Astrocyte (in vitro differentiated cells and primary cell): ENCODE measurements around the gene NKX1-2. TPM values are rescaled to one million over a fixed set of nuclear protein-coding genes. Genes with fewer than 3 reads are reported as not detected.

Source experiments
- DNase-seq: peaks from one replicate; pipeline ENCODE4 v3.0.0-alpha.2; 2010; ENCODE audit warnings: low read depth
- FAIRE-seq: peaks from 2 replicates; lab custom pipeline; 2011; peaks lifted over from hg19 to GRCh38; lab: Jason Lieb, UNC
- H2AFZ ChIP-seq: 2 replicates; pipeline ENCODE4 v1.6.0; 2012; ENCODE audit warnings: low read depth, low read length, inconsistent platforms
- H3K27ac ChIP-seq: 2 replicates; pipeline ENCODE4 v1.5.1; 2011; ENCODE audit warnings: low read depth, low read length, inconsistent platforms
- H3K27me3 ChIP-seq: 2 replicates; pipeline ENCODE4 v1.6.0; 2011; ENCODE audit warnings: low read length, inconsistent platforms; ENCODE audit not compliant: insufficient read depth
- H3K36me3 ChIP-seq: 2 replicates; pipeline ENCODE4 v1.5.1; 2011; ENCODE audit warnings: low read length, inconsistent platforms; ENCODE audit not compliant: insufficient read depth
- H3K4me1 ChIP-seq: 2 replicates; pipeline ENCODE4 v1.5.1; 2011; ENCODE audit warnings: low read length, inconsistent platforms; ENCODE audit not compliant: insufficient read depth
- H3K4me2 ChIP-seq: 2 replicates; pipeline ENCODE4 v1.6.0; 2012; ENCODE audit warnings: low read length, inconsistent platforms
- H3K4me3 ChIP-seq: 2 replicates; pipeline ENCODE4 v1.5.1; 2011; ENCODE audit warnings: low read depth, mild to moderate bottlenecking, low read length, inconsistent platforms; ENCODE audit not compliant: insufficient read depth
- H3K79me2 ChIP-seq: 2 replicates; pipeline ENCODE4 v1.6.0; 2012; ENCODE audit warnings: mild to moderate bottlenecking, low read length, inconsistent platforms; ENCODE audit not compliant: insufficient read depth
- H3K9ac ChIP-seq: 2 replicates; pipeline ENCODE4 v1.6.0; 2012; ENCODE audit warnings: mild to moderate bottlenecking, low read length, inconsistent platforms
- H3K9me3 ChIP-seq: 2 replicates; pipeline ENCODE4 v1.5.1; 2012; ENCODE audit warnings: low read depth, mild to moderate bottlenecking, low read length, inconsistent platforms; ENCODE audit not compliant: insufficient read depth
- H4K20me1 ChIP-seq: 2 replicates; pipeline ENCODE4 v1.6.0; 2012; ENCODE audit warnings: low read length, inconsistent platforms; ENCODE audit not compliant: insufficient read depth
- H3K27ac Mint-ChIP-seq: one replicate; pipeline ENCODE4 v1.8.0; 2021; ENCODE audit warnings: mild to moderate bottlenecking, mixed read lengths; ENCODE audit not compliant: unreplicated experiment
- H3K27me3 Mint-ChIP-seq: one replicate; pipeline ENCODE4 v1.8.0; 2021; ENCODE audit warnings: low read depth, mixed read lengths; ENCODE audit not compliant: unreplicated experiment
- H3K36me3 Mint-ChIP-seq: one replicate; pipeline ENCODE4 v1.8.0; 2021; ENCODE audit warnings: low read depth, mixed read lengths; ENCODE audit not compliant: unreplicated experiment
- H3K4me1 Mint-ChIP-seq: one replicate; pipeline ENCODE4 v1.8.0; 2021; ENCODE audit warnings: low read depth, mixed read lengths; ENCODE audit not compliant: unreplicated experiment
- H3K4me3 Mint-ChIP-seq: one replicate; pipeline ENCODE4 v1.8.0; 2021; ENCODE audit warnings: mild to moderate bottlenecking, moderate library complexity, mixed read lengths; ENCODE audit not compliant: unreplicated experiment
- H3K9me3 Mint-ChIP-seq: one replicate; pipeline ENCODE4 v1.8.0; 2021; ENCODE audit warnings: mild to moderate bottlenecking, mixed read lengths; ENCODE audit not compliant: unreplicated experiment
- CTCF ChIP-seq: IDR thresholded peaks from 2 replicates; pipeline ENCODE4 v1.5.1; 2011; ENCODE audit warnings: low read depth, mild to moderate bottlenecking, inconsistent platforms, low read length, moderate library complexity; ENCODE audit not compliant: insufficient read depth
- EZH2 ChIP-seq: IDR thresholded peaks from 2 replicates; pipeline ENCODE4 v1.6.1; 2012; ENCODE audit warnings: mild to moderate bottlenecking, low read length, inconsistent platforms; ENCODE audit not compliant: insufficient read depth
- total RNA-seq: library from RNA; stranded (reverse); gene quantifications from 2 replicates; pipeline ENCODE4 v1.2.1, GENCODE V29; 2021

NKX1-2 gene
- total RNA-seq, 1 donor from 2014 or later = not detected

GRCh38 chr10:124401633-124402032 is 48.2 kb downstream of the NKX1-2 start:
- no peak for FAIRE-seq
- no peak overlapping the region for H3K9ac ChIP-seq
- no peak overlapping the region for H3K4me3 ChIP-seq
- H3K4me1 Mint-ChIP-seq = peaks cover 2% of the 10 kb centered on the region
- no peak overlapping the region for H3K4me3 Mint-ChIP-seq
- H3K79me2 ChIP-seq = no peaks in the 10 kb centered on the region
- no peak overlapping the region for H2AFZ ChIP-seq
- H3K4me2 ChIP-seq = no peak overlapping the region
- H3K27ac ChIP-seq = no peak overlapping the region
- H3K4me1 ChIP-seq = no peaks in the 10 kb centered on the region
- no peaks in the 10 kb centered on the region for H3K27me3 Mint-ChIP-seq
- no peak for TF ChIP-seq EZH2
- no peak for TF ChIP-seq CTCF
- peaks cover 54% of the 10 kb centered on the region for H3K36me3 ChIP-seq
- no peaks in the 10 kb centered on the region for H3K9me3 Mint-ChIP-seq
- H4K20me1 ChIP-seq = peaks cover 23% of the 10 kb centered on the region
- peaks cover 13% of the 10 kb centered on the region for H3K36me3 Mint-ChIP-seq
- DNase-seq = no peak
- H3K9me3 ChIP-seq = no peaks in the 10 kb centered on the region
- no peak overlapping the region for H3K27ac Mint-ChIP-seq
- H3K27me3 ChIP-seq = no peaks in the 10 kb centered on the region

Other genes starting within 250 kb of the NKX1-2 start
- 119 and 120 TPM in 2 replicates for gene OAT, start 31.1 kb downstream of the NKX1-2 start, total RNA-seq
- gene LHPP, start 11.8 kb upstream of the NKX1-2 start, total RNA-seq = 6.9 and 9.7 TPM in 2 replicates